ENCODE results near the gene GRK1.

DNA sequence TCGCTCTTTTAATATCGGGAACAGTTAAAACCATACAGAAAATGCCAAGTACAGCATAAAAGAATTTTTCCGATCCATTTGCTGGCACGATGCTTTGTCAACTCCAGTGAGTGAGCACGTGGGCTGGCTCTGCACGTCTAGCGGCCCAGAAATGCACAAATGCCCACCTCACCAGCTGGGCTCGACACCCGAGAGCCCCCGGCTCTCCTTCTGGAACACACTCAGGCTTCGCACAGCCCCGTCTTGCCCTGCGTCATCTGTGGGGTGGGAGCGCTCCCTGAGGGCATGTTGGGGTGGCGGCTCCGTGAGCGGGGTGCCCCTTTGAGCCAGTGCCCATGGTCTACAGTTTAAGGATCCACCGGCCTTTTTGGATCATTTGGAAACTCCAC, 33.5 kb upstream of the GRK1 start:
- TF ChIP-seq, protein P1, sequence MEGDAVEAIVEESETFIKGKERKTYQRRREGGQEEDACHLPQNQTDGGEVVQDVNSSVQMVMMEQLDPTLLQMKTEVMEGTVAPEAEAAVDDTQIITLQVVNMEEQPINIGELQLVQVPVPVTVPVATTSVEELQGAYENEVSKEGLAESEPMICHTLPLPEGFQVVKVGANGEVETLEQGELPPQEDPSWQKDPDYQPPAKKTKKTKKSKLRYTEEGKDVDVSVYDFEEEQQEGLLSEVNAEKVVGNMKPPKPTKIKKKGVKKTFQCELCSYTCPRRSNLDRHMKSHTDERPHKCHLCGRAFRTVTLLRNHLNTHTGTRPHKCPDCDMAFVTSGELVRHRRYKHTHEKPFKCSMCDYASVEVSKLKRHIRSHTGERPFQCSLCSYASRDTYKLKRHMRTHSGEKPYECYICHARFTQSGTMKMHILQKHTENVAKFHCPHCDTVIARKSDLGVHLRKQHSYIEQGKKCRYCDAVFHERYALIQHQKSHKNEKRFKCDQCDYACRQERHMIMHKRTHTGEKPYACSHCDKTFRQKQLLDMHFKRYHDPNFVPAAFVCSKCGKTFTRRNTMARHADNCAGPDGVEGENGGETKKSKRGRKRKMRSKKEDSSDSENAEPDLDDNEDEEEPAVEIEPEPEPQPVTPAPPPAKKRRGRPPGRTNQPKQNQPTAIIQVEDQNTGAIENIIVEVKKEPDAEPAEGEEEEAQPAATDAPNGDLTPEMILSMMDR (conservative IDR thresholded peaks at IDR 0.05), result no peak
- TF ChIP-seq ZFX (IDR thresholded peaks at IDR 0.05), result no peak

Measured in C4-2B (cell line).